NB4 (cell line): ENCODE data around the gene TIGAR.

Experiments
- DNase-seq: peaks from one replicate; pipeline ENCODE4 v3.0.0; 2010; ENCODE audit warnings: low read depth
- H3K4me3 ChIP-seq: one replicate; pipeline ENCODE4 v1.5.1; 2011; ENCODE audit warnings: mild to moderate bottlenecking, low read depth, low read length, moderate library complexity
- MYC ChIP-seq: IDR thresholded peaks from 2 replicates; pipeline ENCODE4 v1.6.1; 2011; ENCODE audit warnings: low read depth, low read length
- POLR2A ChIP-seq: IDR thresholded peaks from 2 replicates; pipeline ENCODE4 v1.6.1; 2011; ENCODE audit warnings: mild to moderate bottlenecking; ENCODE audit not compliant: insufficient read length; ENCODE audit errors: extremely low read depth
- TF ChIP-seq, protein P1 (sequence below): IDR thresholded peaks from one replicate; pipeline ENCODE4 v1.5.1; 2012; ENCODE audit warnings: low read depth, low read length
- TF ChIP-seq, protein P2 (sequence below): IDR thresholded peaks from 2 replicates; pipeline ENCODE4 v1.6.1; 2011; ENCODE audit warnings: low read depth, low read length

TIGAR gene

GRCh38 chr12:4388662-4389061 lies 67.6 kb downstream of the TIGAR start:
- DNase-seq, result no peak
- no peak overlapping the region for H3K4me3 ChIP-seq
- TF ChIP-seq POLR2A (no peak), MYC (no peak)
- TF ChIP-seq, protein P1, sequence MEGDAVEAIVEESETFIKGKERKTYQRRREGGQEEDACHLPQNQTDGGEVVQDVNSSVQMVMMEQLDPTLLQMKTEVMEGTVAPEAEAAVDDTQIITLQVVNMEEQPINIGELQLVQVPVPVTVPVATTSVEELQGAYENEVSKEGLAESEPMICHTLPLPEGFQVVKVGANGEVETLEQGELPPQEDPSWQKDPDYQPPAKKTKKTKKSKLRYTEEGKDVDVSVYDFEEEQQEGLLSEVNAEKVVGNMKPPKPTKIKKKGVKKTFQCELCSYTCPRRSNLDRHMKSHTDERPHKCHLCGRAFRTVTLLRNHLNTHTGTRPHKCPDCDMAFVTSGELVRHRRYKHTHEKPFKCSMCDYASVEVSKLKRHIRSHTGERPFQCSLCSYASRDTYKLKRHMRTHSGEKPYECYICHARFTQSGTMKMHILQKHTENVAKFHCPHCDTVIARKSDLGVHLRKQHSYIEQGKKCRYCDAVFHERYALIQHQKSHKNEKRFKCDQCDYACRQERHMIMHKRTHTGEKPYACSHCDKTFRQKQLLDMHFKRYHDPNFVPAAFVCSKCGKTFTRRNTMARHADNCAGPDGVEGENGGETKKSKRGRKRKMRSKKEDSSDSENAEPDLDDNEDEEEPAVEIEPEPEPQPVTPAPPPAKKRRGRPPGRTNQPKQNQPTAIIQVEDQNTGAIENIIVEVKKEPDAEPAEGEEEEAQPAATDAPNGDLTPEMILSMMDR, result no peak
- TF ChIP-seq, protein P2, sequence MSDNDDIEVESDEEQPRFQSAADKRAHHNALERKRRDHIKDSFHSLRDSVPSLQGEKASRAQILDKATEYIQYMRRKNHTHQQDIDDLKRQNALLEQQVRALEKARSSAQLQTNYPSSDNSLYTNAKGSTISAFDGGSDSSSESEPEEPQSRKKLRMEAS, result no peak

DNA sequence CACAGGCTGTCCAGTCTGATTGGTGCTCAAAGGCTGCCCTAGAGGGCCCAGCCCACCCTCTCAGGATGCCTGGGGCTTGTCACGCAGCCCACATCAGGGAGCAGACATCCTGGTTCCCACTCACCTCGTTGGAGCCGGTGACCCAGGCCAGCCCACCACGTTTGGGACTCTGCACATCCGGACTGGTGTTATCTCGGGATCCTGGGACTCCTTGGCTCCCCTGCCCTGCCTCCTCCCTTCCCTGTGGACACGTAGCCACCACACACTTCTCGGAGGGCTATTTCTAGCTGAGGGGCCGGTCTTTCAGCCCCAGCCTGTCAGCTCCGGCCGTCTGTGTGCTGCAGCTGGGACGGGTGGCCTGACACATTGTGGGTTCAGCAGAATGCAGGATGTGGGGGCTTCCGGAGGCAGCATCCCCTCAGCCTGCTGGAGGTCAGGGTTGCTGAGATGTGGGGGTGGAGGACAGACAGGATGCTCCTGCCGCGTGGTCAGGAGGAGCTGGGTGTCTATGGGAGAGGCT lies 71.3 kb downstream of the TIGAR start:
- no peak overlapping the region for H3K4me3 ChIP-seq
- DNase-seq, result no peak
- TF ChIP-seq, protein P1, result no peak
- TF ChIP-seq, protein P2, result no peak
- TF ChIP-seq MYC (no peak), POLR2A (no peak)

DNA sequence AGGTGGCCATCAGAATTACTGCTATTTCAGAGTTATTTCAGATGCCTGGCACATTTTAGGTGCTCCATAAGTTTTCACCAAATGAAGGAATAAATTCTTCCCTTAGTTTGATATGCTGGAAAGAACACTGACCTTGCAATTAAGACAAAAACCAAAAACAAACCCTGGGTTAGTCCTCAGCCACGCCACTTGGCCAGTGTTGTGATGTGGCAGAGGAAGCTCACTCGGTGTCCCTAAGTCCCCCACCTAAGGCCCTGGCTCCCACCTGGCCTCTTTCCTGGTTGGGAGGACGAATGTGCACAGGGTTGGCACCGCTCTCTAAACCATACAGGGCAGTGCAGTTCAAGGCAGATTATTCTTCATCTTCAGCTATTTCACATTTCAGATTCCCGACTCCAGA lies 72.2 kb downstream of the TIGAR start:
- DNase-seq, result no peak
- TF ChIP-seq, protein P1, result no peak
- TF ChIP-seq POLR2A, result no peak
- TF ChIP-seq, protein P2, result no peak
- TF ChIP-seq MYC, result no peak
- H3K4me3 ChIP-seq, result no peak overlapping the region

GRCh38 chr12:4395818-4396217 lies 74.8 kb downstream of the TIGAR start:
- TF ChIP-seq MYC, result no peak
- TF ChIP-seq, protein P2, result no peak
- TF ChIP-seq, protein P1, result no peak
- no peak for TF ChIP-seq POLR2A
- DNase-seq, result no peak

GRCh38 chr12:4401117-4401516 lies 80.1 kb downstream of the TIGAR start:
- DNase-seq, result no peak
- TF ChIP-seq MYC, result no peak
- TF ChIP-seq, protein P1, result no peak
- TF ChIP-seq, protein P2, result no peak
- TF ChIP-seq POLR2A, result no peak
- no peak overlapping the region for H3K4me3 ChIP-seq

More at GRCh38 chr12:4395818-4396217, 74.8 kb downstream of the TIGAR start:
- H3K4me3 ChIP-seq, result no peak overlapping the region
